Heart left ventricle (tissue), 13 donors: ENCODE measurements around the gene HPSE2.

Source experiments
- CTCF ChIP-seq, 12 donors: fragments of 200-600 bp; sonication (generic) in 4 of 12; IDR thresholded peaks; one replicate each; pipeline versions ENCODE4 v1.5.0 to v1.8.0; 2018 to 2022; ENCODE audit warnings: antibody characterized with exemption in 12 of 12, mild to moderate bottlenecking in 5 of 12
- POLR2A ChIP-seq, 2 donors: fragments of 450-650 bp; IDR thresholded peaks; one replicate each; pipeline ENCODE4 v1.6.1; 2017; ENCODE audit warnings: antibody characterized with exemption in 2 of 2, mild to moderate bottlenecking in 2 of 2, moderate library complexity in 2 of 2
- donor health status: ischemic (EF 13 %, LVEDD 7.1; RV severe dilation, severe dysfunction).
- donor health status: DM: no; HTN: yes; CAD: no.
- donor health status: DM: no; HTN: no; CAD: no.
- donor health status: ischemic (EF 25% LVEDD 6.9; RV normal size, moderate dysfunction).
- donor health status: ischemic (EF 25% LVEDD 5.7; RV mildly dilated, moderate dysfunction).
- donor health status: ischemic (EF 35%, LVEDD 5.7; RV mildly dilated, moderate dysfunction).
- donor health status: nonischemic (EF 11% LVEDD 7.7; RV severe dilation, severe dysfunction).
- donor health status: DM: yes; HTN: yes; CAD: no.
- donor health status: PGD.
- donor health status: ischemic (EF 29% LVEDD 5.4; RV normal size, mild dysfunction).
- donor health status: nonischemic (EF 23%, LVEDD 6.1; RV moderate dilation, normal function).

- TF ChIP-seq CTCF (IDR thresholded peaks at IDR 0.05), result peak in 5 of 12 donors; percentile 21 to 34 (median 23)
- no peak for TF ChIP-seq POLR2A (IDR thresholded peaks at IDR 0.05)
These were observed 811.9 kb downstream of the HPSE2 start for GRCh38 chr10:98423691-98424120.
